Neural progenitor cell (in vitro differentiated cells): ENCODE measurements around the gene OCEL1. TPM values are rescaled to one million over a fixed set of nuclear protein-coding genes. Genes with fewer than 3 reads are reported as not detected.

ENCODE experiments used
- DNase-seq: peaks from one replicate; pipeline ENCODE4 v3.0.0-alpha.2; 2016; ENCODE audit warnings: low spot score
- H2AFZ ChIP-seq: fragments of 200-600 bp; sonication (generic); replicated peaks from 2 replicates; pipeline ENCODE4 v1.6.1; 2016; ENCODE audit warnings: antibody characterized with exemption
- H3F3A ChIP-seq: fragments of 200-600 bp; sonication (generic); 2 replicates; pipeline ENCODE4 v1.6.1; 2016; ENCODE audit warnings: antibody characterized with exemption, low read depth
- H3K27ac ChIP-seq: fragments of 200-600 bp; sonication (generic); 2 replicates; pipeline ENCODE4 v1.5.1; 2016; ENCODE audit warnings: mild to moderate bottlenecking
- H3K27me3 ChIP-seq: fragments of 200-600 bp; sonication (generic); 2 replicates; pipeline ENCODE4 v1.6.1; 2016; ENCODE audit warnings: mild to moderate bottlenecking, moderate library complexity
- H3K36me3 ChIP-seq: fragments of 200-600 bp; sonication (generic); 2 replicates; pipeline ENCODE4 v1.5.1; 2016
- H3K4me1 ChIP-seq: fragments of 200-600 bp; sonication (generic); 2 replicates; pipeline ENCODE4 v1.6.1; 2016; ENCODE audit warnings: mixed run types
- H3K4me2 ChIP-seq: fragments of 200-600 bp; sonication (generic); 2 replicates; pipeline ENCODE4 v1.6.1; 2016
- H3K4me3 ChIP-seq: fragments of 200-600 bp; sonication (generic); 2 replicates; pipeline ENCODE4 v1.5.1; 2016
- H3K79me2 ChIP-seq: fragments of 200-600 bp; sonication (generic); 2 replicates; pipeline ENCODE4 v1.6.1; 2016; ENCODE audit warnings: low read depth
- H3K9ac ChIP-seq: fragments of 200-600 bp; sonication (generic); 2 replicates; pipeline ENCODE4 v1.6.1; 2016
- H3K9me3 ChIP-seq: fragments of 200-600 bp; sonication (generic); 2 replicates; pipeline ENCODE4 v1.5.1; 2016; ENCODE audit warnings: low read depth
- H4K20me1 ChIP-seq: fragments of 200-600 bp; sonication (generic); 2 replicates; pipeline ENCODE4 v1.6.1; 2016; ENCODE audit warnings: low read depth
- H3K27ac Mint-ChIP-seq: 3 replicates; pipeline ENCODE4 v1.8.0; 2021; ENCODE audit warnings: mixed read lengths
- H3K27me3 Mint-ChIP-seq: 2 replicates; pipeline ENCODE4 v1.8.0; 2022; ENCODE audit warnings: low read depth, mild to moderate bottlenecking, inconsistent platforms, moderate library complexity, mixed read lengths; ENCODE audit not compliant: insufficient read depth
- H3K36me3 Mint-ChIP-seq: 3 replicates; pipeline ENCODE4 v1.8.0; 2021; ENCODE audit warnings: mixed read lengths
- H3K4me1 Mint-ChIP-seq: 3 replicates; pipeline ENCODE4 v1.8.0; 2021; ENCODE audit warnings: mixed read lengths
- H3K4me3 Mint-ChIP-seq: 3 replicates; pipeline ENCODE4 v1.8.0; 2021; ENCODE audit warnings: mild to moderate bottlenecking, moderate library complexity, mixed read lengths
- H3K9me3 Mint-ChIP-seq: 3 replicates; pipeline ENCODE4 v1.8.0; 2020; ENCODE audit warnings: mixed read lengths
- CTCF ChIP-seq: fragments of 200-600 bp; sonication (generic); IDR thresholded peaks from 2 replicates; pipeline ENCODE4 v1.5.1; 2017; ENCODE audit warnings: antibody characterized with exemption, mild to moderate bottlenecking
- EZH2 ChIP-seq: fragments of 200-600 bp; sonication (generic); IDR thresholded peaks from 2 replicates; pipeline ENCODE4 v1.6.1; 2017; ENCODE audit warnings: antibody characterized with exemption, mild to moderate bottlenecking, moderate library complexity
- EZH2phosphoT487 ChIP-seq: fragments of 200-600 bp; sonication (generic); IDR thresholded peaks from 2 replicates; pipeline ENCODE4 v1.6.1; 2017; ENCODE audit warnings: antibody characterized with exemption
- total RNA-seq: library from RNA; depleted of rRNA; stranded (reverse); fragments of >200 nt; gene quantifications from 2 replicates; pipeline ENCODE4 v1.2.3, GENCODE V29; 2015; ENCODE audit warnings: low replicate concordance

OCEL1 gene
- total RNA-seq, 1 donor from 2014 or later, result 4.6 TPM

DNA sequence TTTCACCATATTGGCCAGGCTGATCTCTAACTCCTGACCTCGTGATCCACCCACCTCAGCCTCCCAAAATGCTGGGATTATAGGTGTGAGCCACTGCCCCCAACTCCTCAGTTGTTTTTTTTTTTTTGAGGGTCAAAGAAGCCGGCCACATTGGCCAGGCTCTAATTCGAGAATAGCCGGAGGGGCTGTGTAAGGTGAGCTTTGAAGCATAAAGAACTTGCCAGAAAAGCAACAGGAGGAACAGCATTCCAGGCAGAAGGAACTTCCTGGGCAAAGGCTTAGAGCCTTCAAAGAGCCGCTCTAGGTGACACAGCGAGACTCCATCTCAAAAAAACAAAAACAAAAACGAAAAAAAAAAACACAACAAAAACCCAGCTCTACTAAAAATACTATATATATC, 40.0 kb downstream of the OCEL1 start:
- Histone ChIP-seq H3K4me3 (no peak overlapping the region), H4K20me1 (no peaks in the 10 kb centered on the region), H3K4me2 (no peak overlapping the region), H2AFZ (no peak overlapping the region), H3K27me3 (no peaks in the 10 kb centered on the region), H3K9ac (no peak overlapping the region), H3K9me3 (no peaks in the 10 kb centered on the region), H3K36me3 (no peaks in the 10 kb centered on the region), H3F3A (peaks cover 23% of the 10 kb centered on the region), H3K27ac (no peak overlapping the region), H3K79me2 (peaks cover 17% of the 10 kb centered on the region), H3K4me1 (peaks cover 5% of the 10 kb centered on the region)
- TF ChIP-seq CTCF (no peak), EZH2phosphoT487 (no peak), EZH2 (no peak)
- no peak for DNase-seq
- Mint-ChIP-seq H3K27me3 (peaks cover 5% of the 10 kb centered on the region), H3K36me3 (peaks cover 2% of the 10 kb centered on the region), H3K9me3 (no peaks in the 10 kb centered on the region), H3K27ac (no peak overlapping the region), H3K4me3 (no peak overlapping the region), H3K4me1 (peaks cover 24% of the 10 kb centered on the region)

DNA sequence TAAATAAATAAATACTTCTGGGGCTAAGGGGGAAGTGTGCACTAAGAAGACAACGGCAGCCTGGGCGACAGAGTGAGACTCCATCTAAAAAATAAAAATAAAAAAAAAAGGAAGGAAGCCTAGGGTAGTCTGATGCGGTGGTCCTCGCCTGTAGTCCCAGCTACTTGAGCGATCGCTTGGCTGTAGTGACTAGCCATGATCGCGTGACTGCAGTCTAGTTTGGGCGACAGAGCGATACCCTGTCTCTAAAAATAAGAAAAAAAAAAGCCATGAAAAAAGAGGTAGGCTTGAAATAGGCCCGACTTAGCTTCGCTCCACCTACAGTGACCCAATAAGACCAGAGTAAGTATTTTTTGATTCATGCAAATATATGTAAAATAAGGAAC, 40.6 kb downstream of the OCEL1 start:
- H3K4me3 Mint-ChIP-seq, result peak overlapping the region; percentile 86

DNA sequence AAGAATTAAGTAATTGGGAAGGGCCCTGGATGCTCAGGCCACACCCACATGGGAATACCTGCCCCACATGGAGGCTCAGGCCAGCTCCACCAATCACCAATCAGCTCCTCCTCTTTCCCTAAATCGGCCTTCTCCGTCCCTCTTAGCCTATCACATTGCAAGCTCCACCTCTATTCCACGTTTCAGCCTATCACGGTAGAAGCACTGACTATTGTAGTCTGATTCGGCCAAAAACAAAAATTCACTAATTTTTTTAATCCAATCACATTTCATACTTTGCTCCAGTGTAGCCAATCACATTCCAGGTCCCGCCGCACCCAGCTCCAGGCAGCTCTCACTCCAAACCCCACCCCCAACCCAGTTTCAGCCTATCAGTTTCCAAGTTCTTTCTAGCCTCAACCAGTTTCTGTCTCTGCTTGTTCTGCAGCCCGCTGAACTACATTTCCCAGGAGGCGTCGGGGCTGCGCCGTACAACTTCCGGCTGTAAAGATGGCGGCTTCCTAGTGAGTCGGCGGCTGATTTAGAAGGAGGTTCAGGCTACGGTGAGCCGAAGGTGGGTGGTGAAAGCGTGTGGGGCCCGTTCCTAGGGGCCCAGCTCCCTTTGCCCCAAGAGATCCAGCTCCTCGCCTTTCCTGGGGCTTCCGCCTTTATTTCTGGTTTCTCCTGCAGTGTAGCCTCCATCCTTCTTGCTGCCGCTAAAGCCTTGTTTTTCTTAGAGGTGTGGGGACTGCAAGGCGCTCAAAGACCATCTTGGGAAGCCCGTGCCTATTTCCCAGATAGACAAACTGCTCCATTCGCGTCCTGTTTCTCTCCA, 41.2 kb downstream of the OCEL1 start, which contains the start of gene BABAM1:
Gene BABAM1 (plus strand): TSS at position 469 of the 814 bp plus-strand sequence. CDS start 1,364 bp downstream, outside the sequence.
- peaks cover 23% of the 10 kb centered on the region for H3K4me1 Mint-ChIP-seq
- Histone ChIP-seq H3K9ac (peak within 1 kb of the TSS; percentile 92), H3K4me3 (peak within 1 kb of the TSS; percentile 99), H2AFZ (peak within 1 kb of the TSS; percentile 94), H3K27ac (no peak within 1 kb of the TSS), H3K27me3 (no peaks in the 10 kb centered on the region), H3K9me3 (no peaks in the 10 kb centered on the region), H3K4me1 (peaks cover 5% of the 10 kb centered on the region), H3F3A (peaks cover 23% of the 10 kb centered on the region), H4K20me1 (no peaks in the 10 kb centered on the region), H3K4me2 (peak within 1 kb of the TSS; percentile 95), H3K36me3 (no peaks in the 10 kb centered on the region), H3K79me2 (peaks cover 17% of the 10 kb centered on the region)
- H3K27ac Mint-ChIP-seq, result peak within 1 kb of the TSS; percentile 74
- peak within 1 kb of the TSS; percentile 86 for H3K4me3 Mint-ChIP-seq
- no peaks in the 10 kb centered on the region for H3K9me3 Mint-ChIP-seq
- peak; percentile 97 for DNase-seq
- no peak for TF ChIP-seq EZH2phosphoT487
- no peak for TF ChIP-seq EZH2
- no peak for TF ChIP-seq CTCF
- H3K36me3 Mint-ChIP-seq, result peaks cover 8% of the 10 kb centered on the region
- H3K27me3 Mint-ChIP-seq, result peaks cover 5% of the 10 kb centered on the region

More for the DNA sequence above, 40.6 kb downstream of the OCEL1 start:
- Histone ChIP-seq H3K9ac (no peak overlapping the region), H3K27ac (no peak overlapping the region), H3F3A (peaks cover 23% of the 10 kb centered on the region), H3K36me3 (no peaks in the 10 kb centered on the region), H3K27me3 (no peaks in the 10 kb centered on the region), H3K9me3 (no peaks in the 10 kb centered on the region), H3K79me2 (peaks cover 17% of the 10 kb centered on the region), H3K4me1 (peaks cover 5% of the 10 kb centered on the region), H3K4me2 (no peak overlapping the region), H2AFZ (no peak overlapping the region), H3K4me3 (no peak overlapping the region), H4K20me1 (no peaks in the 10 kb centered on the region)
- peaks cover 5% of the 10 kb centered on the region for H3K27me3 Mint-ChIP-seq
- H3K27ac Mint-ChIP-seq, result peak overlapping the region; percentile 29
- H3K36me3 Mint-ChIP-seq, result peaks cover 7% of the 10 kb centered on the region
- DNase-seq, result peak; percentile 41
- peaks cover 23% of the 10 kb centered on the region for H3K4me1 Mint-ChIP-seq
- H3K9me3 Mint-ChIP-seq, result no peaks in the 10 kb centered on the region
- no peak for TF ChIP-seq CTCF
- no peak for TF ChIP-seq EZH2phosphoT487
- TF ChIP-seq EZH2, result no peak
